CD4-positive, alpha-beta T cell treated with Interferon gamma for 1 hour (primary cell): Measurements from ENCODE around the gene AANAT.

ENCODE experiments used
- DNase-seq: peaks from one replicate; pipeline ENCODE4 v3.0.0-alpha.2; 2020

AANAT gene

DNA sequence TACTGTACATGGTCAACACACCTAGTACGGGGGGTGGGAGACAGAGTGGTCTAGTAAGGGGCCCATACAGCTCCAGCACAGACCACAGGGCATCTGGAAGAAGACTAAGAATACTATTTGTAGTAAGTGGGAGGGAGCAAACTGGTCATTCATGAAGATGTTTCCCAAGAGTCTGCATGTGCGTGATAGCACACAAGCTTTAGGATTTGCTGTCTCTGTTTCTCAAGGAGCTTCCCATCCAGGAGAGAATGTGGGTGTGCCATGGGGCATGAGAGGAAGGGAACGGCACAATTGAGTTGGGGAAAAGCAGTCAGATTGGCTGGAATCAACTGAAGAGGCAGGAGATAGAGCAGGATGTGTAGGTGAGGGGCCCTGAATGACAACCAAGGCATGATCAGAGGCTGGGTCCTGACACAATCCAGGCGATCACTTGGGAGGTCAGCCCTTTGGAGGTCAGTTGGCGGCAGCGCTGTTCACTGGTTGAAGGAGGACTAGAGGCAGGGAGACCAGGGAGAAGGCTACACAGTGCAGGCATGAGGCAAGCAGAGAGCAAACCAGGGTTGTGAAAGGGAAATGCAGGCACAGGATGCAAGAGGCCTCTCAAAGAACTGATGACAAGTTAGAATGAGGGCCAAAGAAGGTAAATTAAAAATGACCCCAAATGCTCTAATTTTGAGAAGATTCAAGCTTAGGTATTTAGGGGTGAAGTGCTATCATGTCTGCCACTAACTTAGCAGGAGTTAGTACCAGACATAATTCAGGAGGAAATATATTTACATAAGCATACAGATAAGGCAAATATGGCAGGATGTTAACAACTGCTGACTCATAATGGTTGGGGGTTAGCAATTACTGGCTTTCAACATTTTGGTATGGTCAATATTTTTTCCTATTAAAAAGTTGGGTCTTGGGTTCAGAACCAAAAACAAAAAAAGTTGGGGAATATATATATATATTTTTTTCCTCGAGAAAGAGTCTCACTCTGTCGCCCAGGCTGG lies 24.8 kb upstream of the AANAT start:
- no peak for DNase-seq

DNA sequence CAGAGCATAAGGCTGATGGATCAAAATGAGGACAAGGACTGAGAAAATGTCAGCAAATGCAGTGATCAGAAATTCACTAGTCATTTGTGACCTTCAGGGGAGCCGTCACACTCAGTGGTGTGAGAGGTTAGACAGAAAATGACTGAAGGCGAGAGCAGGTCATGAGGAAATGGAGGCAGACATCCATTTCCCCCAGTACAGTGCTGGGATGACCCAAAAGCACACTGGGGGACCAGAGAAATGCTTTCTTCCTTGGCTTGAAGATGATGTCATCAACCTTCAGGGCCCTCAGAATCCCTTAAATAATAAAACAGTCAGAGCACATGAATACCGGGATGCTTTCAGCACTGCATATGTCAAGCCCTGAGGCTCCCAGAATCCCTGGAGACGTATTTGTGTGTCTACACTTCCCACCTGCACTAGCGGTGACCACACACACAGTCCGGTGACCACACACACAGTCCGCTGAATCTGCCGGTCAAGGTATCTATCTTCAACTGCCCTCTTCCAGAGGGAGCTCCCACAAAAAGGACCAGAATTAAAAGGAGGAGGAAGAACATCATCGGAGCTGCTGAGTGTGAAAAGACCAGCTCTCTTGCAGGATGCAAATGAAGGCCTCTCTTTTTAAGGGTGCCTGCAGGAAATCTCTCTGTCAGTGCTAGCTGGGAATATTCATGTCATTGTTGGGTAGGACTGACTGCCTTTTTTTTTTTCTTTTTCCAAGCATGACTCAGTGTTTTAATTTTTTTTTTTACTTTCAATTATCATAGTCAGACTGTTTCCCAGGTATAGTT lies 22.7 kb upstream of the AANAT start:
- DNase-seq = no peak

DNA sequence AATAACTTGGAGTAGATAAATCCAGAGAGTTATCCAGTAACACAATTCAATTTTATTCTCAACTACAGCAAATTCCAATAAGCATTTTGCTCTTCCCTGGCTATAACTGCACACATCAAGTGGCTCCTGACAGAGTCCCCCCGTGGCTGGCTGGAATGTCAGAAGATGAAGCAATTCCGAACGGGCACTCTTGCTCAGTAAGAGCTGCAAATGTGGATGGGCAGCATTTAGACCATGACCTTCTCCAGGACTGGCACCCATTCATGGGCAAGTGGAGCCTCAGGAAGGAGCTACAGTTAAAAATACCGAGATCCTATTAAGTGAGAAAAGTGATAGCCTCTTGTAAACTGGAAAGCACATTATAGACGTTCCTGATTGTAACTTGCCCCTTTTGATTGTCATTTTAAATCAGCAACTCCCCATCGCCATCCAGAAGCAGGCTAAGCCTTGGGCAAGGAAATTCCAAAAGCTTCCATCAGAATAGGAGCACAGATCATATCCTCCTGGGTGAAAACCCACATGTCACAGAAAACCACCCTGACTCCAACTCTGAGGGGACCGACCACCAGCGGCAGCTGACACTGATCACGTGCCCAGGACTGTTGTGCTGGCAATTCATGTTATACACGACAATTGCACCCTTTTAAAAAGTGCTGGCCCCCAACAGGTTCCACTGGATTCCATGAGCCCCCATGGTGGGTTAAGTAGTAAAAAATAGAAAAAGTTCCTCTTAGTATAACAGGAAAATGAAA lies 21.5 kb upstream of the AANAT start:
- DNase-seq = no peak

DNA sequence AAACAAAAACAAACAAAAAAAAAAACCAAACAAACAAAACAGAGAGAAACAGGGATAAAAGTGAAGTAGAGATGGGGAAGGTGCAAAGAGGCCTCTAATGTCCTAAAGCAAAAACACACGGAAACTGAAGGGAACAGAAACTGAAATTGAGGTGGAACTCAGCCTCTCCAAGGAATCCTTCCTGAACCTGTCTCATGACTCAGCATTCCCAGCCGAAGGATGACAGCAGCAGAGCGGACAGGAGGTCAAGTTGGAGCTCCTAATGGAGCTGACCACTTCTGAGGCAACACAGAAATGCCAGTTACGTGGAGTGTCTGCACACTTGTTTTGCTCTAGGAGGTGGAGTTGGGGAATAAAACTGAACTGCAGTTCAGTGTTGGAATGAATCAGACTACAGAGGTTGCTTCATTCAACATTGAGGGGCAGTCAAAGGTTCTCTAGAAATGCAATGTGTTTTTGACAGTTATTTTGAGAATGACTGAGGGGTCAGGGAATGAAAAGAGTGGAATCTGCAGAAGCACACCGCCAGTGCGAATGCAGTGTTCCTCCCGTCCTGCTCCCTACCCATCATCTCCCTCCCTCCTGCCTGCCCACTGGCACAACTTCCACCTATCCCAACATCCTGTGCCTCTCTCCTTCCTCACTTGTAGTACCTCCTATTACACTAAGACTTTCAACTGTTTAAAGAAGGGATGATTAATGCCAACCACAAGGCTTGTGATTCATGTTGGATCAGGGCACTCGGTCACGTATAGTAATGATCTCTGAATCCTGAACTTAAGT lies 20.8 kb upstream of the AANAT start:
- DNase-seq = no peak

DNA sequence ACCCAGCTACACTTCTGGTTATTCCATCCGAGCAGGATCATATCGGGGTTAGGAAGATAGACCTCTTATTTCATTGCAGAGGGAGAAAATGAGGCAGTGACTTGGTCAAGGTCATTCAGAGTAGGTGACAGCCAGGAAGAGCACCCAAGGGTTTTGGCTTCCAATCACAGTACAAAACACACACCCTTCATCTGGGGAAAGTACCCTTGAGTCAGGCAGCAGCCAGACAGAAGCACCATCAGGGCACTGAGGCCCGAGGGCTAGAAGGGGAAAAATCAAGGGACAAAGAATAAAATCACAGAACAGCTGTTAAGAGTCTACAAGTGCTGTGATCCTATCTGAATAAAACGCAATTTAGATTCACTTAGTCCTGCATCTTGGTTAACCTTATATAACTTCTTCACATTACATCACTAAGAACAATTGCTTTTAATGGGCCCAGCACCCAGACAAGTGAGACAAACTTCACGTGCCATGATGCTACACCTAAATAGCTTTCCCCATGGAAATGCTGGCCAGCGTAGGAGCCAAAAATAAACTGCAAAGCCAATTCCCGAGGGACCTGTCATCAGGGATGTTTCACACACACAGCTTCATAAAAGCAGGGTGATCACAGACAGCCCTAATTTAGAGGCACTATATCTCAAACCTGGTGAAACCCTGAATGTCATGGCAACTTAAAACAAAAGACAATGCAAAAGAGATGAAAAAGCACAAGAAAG lies 19.3 kb upstream of the AANAT start:
- DNase-seq = no peak

DNA sequence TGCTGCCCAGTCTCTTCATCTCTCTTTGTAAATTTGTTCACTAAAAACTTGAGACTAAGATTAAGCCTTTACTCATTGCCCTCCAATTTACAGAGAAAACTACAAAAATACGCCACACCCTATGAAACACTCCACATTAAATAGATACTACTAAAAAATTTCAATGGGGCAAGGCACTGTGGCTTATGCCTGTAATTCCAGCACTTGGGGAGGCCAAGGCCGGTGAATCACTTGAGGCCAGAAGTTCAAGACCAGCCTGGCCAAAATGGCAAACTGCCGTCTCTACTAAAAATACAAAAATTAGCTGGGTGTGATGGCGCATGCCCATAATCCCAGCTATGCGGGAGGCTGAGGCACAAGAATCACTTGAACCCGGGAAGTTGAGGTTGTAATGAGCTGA lies 18.3 kb upstream of the AANAT start:
- no peak for DNase-seq

DNA sequence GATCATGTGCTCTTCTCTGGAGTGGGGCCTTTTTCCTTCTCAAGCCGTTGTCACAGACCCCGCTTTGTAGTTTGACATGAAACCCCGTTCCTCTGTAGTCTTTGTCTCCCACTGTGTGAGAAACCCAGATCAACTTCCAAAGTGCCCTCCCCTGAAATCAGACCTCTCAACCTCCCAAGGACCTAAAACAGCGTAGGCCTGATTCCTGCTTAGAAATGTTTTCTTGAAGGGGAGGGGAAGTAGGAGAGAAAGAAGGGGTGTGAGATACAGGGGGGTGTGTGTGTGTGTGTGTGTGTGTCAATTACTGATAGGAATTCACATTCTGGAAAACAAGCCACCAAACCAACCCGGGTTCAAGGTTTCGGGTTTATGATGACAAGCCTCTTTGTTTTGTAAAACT lies 15.9 kb upstream of the AANAT start:
- no peak for DNase-seq

DNA sequence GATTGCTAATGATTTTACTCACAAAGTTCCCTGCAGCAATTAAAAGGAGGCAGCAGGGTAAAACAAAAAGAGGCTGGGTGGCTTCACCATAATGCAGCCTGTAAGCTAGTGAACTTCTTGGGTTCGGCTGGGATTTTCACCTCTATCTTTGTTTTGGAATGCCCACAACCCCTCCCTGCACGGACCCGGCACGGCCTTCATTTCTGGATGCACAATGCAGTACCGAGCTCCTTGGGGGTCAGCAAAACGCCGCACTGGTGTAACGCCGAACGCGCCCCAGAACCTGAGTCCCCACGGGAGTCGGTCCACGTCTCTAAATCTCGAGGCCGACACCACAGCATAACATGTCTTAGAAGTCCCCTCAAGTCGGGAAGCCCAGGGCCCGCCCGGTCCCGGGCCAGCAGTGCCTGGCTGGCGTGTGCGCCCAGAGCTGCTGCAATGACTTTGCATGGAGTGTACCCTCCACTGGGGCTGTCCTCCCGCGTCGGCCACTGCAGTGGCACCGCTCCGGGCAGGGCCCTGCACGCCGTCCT lies 15.2 kb upstream of the AANAT start:
- DNase-seq = no peak

DNA sequence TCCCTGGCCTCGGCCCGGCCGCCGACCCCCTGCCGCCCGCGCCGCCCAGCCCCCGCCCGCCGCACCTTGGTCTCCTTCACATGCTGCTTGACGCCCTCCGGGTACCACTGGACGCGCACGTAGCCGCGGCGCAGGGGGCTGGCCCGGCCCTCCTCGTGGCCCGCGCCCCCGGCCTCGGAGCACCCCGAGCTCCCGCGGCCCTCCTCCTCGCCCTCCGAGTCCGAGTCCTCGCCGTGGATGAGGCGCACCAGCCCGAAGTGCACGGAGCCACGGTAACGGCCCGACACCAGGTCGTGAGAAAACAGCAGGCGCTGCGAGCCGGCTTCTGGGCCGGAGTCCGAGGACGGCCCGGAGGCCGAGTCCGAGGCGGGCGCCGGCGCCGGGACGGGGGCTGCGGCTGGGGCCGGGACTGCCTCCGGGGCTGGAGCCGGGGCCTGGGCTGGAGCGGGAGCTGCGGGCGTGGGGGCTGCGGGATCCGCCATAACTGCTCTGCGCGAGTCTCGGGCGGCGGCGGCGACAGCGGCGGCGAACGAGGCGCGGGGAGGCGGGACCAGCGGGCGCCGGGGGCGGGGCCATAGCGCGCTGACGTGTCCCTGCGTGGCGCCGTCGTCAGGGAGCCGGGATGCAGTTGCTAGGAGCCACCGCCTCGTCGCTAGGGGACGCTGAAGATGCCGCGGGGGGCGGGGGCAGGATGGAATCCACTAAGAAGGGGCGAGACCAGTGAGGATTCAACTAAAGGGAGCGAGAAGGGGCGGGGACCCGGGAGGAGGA lies 14.6 kb upstream of the AANAT start, which contains the start of gene UBE2O:
Gene UBE2O (minus strand): TSS at position 493 of the 771 bp plus-strand sequence. CDS start 11 bp downstream, at position 482.
- DNase-seq = peak; percentile 93

DNA sequence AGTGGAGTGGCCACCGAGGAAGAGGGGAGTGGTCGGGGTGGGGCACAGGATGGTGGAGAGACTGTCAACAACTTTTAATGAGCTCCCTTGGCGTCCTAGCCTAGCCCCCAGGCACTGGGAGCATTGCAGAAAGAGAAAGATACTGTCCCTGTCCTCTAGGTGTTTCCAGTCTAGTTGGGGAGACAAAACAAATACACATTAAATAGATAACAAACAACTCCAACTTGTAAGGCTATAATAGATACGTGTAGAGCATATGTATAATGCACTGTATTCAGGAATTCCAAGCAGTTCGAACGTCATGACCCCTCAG lies 14.0 kb upstream of the AANAT start:
- no peak for DNase-seq

DNA sequence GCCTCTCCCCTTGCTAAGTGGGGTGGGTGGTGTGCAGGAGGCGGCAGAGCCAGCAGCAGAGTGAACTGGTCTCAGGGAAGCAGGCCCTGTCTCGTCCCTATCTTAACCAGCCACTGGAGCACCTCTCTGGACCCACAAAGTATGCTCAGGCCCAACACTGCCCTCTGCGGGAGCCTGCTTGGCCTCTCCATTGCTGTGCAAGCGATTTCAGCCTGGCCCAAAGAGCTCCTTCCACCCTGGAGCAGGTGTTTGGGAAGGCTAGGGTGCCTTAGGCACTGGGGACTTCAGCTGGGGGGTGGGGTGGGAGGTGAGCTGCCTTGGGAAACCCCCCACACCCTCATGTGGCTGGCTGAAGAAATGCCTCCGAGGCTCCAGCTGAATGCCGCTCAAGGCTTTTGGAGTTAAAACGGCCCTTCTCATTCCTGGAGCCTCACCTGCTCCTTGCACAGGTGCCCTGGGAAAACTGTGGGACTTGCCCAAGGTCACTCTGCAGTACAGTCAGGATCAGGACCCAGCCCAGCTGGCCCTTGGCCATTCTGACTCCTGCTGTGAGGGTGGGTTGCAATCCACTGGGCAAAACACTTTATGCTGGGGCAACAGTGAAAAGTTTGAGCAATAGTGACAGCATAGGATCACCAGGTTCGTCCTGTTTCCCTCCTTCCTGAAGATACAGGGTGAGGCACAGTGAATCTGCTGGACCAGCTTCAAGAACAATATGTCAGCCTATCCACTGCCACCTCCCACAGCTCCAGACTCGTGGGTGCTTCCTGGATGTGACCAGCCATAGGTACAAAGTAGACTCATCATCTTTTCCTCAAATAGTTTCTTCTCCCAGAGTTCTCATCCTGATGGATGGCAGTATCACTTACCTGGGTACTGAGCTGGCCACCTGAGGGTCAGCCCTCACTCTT lies 8.6 kb upstream of the AANAT start:
- peak; percentile 31 for DNase-seq

DNA sequence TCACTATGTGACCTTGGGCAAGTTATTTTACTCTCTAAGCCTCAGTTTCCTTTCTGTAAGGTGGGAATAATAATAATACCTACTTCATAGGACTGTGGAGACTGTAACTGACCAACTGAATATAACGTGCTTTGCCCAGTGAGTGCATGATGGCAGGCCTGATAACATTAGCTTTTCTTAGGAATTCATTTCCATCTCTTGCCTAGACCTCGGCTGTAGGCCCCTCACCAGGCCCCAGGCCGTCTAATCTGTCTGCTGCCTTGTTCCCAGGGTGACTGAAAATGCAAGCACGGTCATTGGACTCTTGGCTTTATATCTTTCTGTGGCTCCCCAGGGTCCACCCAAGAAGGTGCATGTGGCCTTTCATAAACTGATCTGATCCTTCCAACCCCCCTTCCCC lies 7.7 kb upstream of the AANAT start:
- DNase-seq = no peak

DNA sequence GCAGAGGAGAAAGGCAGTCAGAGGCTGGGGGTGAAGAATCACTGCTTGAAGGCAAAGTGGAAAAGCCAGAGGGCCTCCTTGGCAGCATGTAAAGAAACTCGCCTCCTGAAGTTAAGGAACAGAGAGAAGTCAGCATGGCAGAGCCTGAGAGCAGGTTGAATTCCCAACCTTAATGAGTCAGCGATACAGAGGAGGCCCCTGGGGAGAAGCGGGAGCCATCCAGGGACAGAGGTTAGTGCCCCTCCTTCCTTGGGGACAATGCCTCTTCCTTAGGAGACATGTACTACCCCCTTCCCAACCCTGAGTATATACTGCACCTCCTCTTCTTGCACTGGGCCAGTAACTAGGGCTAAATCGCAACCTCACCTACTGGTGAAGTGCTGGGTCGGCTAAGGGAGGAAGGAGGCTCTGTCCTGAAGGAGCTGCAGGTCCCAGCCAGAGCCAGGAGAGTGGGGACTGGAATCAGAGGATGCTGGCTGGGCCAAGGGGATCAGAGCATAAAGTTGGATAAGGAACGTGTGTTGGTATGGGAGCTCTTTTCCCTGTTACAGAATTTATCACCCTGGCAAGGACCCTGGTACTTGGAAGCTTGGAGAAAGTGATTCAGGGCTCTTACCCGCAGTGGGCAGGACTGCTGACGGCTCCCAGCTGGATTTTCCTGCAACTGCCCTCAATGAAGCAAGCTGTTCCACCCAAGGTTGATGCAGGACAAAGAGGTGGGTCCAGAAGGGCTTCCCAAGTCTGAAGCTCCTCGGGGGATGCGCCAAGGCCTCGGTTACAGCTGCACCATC lies 5.4 kb upstream of the AANAT start:
- no peak for DNase-seq

DNA sequence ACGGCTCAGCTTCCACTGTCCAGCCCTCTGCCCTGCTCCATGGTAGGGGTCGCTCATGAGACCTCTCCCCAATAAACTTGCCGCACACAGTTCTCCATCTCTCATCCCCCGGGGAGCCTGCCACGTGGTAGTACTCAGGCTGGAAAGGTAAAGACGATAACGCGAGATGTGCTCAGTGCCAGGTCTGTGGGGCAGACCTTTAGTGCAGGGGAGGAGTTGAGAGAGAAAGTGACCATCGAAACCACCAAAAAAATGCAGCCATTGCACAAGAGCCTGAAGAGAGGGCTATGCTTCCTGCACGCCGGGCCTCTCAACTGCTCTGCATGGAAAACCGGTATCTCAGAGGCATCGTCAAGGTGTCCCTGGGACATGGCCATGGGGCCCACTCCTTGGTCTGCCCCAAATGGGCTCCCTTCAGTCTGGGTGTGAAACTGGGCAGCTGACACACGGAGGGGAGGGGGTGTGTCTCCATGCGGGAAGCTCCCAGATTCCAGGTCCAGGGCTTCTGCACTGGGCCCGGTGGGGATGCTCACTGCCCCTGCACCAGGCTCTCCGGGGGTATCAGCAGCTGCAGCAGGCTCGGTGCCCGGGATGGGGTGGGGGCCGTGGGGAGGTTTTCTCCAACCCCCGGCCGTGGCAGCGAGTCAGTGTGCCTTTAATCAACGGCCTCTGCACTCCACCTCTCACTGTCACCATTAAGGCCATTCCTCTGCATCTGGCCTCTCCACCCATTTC lies 4.7 kb upstream of the AANAT start:
- DNase-seq = no peak

DNA sequence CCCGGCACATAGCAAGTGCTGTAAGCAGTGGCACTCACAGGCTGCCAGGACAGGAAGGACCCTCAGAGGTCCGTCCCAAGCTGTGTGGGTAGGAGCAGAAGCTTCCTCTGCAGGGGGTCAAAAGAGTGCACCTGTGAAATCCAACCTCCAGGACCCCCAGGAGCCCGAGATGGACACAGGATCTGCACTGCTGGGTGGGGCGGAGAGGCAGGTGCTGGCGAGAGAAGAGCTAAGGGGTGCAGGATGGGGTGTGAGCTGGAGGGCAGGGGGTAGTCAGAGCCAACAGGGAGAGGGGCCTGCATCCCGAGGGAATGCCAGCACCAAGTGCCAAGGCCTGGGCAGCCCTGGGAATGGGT lies 650 bp upstream of the AANAT start:
- DNase-seq = no peak

DNA sequence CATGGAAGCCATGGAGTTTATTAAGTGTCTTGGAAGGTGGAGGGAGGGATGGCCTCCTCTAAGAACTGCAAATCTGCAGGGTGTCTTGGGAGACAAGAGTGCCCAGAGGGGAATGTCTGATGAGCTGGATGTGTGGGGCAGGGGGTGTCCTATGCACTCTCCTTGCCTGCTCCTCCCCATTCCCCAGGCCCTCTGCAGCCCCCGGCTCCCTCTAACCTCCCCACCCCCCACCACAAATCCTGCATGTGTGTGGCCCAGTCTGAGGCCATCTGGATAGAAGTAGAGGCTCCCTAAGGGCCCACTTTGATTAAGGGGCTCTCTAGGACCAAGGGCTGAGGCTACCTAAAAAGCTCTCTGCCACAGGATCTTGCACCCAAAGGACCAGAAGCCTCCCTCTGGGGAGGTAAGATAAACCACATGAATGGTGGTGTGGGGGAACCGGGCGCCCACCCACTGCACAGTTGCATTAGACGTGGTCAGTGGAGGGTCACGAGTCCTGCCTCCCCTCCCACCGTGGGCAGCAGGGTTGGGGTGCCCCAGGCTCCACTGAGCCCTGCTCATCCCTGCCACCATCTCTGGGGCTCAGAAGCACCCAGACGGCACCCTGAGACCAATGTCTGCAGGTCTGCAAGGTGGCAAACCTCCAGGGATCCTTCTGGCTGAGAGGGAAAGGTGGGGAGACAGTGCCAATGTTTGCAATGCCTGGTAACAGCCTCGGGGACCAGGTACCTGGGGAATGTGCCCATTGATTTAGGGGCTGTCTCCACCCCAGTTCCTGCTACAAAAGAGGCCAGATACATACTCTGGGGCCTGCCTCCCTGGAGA lies 618 bp downstream of the AANAT start:
- DNase-seq = no peak

DNA sequence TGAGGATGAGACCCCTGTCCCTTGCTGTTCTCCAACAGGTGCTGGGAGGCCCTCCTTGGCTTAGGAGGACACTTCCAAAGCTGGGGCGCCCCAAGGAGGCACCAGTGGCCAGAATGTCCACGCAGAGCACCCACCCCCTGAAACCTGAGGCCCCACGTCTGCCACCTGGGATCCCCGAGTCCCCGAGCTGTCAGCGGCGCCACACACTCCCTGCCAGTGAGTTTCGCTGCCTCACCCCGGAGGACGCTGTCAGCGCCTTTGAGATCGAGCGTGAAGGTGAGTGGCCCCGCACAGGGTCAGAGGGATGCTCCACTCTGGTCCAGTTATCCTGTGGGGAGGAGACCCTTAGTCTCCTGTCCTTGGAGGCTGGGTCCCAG lies 1.2 kb downstream of the AANAT start:
- no peak for DNase-seq
